Tibial nerve (tissue), 4 donors: Measurements from ENCODE around the gene FDXACB1. TPM values are rescaled to one million over a fixed set of nuclear protein-coding genes. Genes with fewer than 3 reads are reported as not detected.

Experiments used
- DNase-seq, 2 donors: peaks; one replicate each; pipeline ENCODE4 v3.0.0-alpha.2; 2019; ENCODE audit warnings: low spot score in 2 of 2
- H3K27ac ChIP-seq, 4 donors: fragments of 200-600 bp; sonication (generic) in 3 of 4; one replicate each; pipeline ENCODE4 v1.5.1; 2017 to 2019; ENCODE audit warnings: mild to moderate bottlenecking in 1 of 4
- H3K27me3 ChIP-seq, 2 donors: fragments of 200-600 bp; sonication (generic) in 1 of 2; one replicate each; pipeline versions ENCODE4 v1.5.1 to v1.6.0; 2017 to 2019
- H3K36me3 ChIP-seq, 3 donors: fragments of 200-600 bp; sonication (generic); one replicate each; pipeline ENCODE4 v1.5.1; 2018 to 2019
- H3K4me1 ChIP-seq, 4 donors: fragments of 200-600 bp; sonication (generic) in 3 of 4; one replicate each; pipeline ENCODE4 v1.5.1; 2017 to 2019
- H3K4me3 ChIP-seq, 4 donors: fragments of 200-600 bp; sonication (generic) in 3 of 4; one replicate each; pipeline ENCODE4 v1.5.1; 2017 to 2019; ENCODE audit warnings: mild to moderate bottlenecking in 1 of 4, moderate library complexity in 1 of 4
- H3K9me3 ChIP-seq, 4 donors: fragments of 200-600 bp; sonication (generic) in 3 of 4; one replicate each; pipeline ENCODE4 v1.5.1; 2017 to 2019
- EP300 ChIP-seq, 2 donors: sonication (generic); formaldehyde crosslinking; IDR thresholded peaks; one replicate each; pipeline ENCODE4 v1.6.1; 2017; ENCODE audit warnings: antibody characterized with exemption in 2 of 2, mild to moderate bottlenecking in 1 of 2
- POLR2A ChIP-seq, 2 donors: fragments of 450-650 bp; IDR thresholded peaks; one replicate each; pipeline ENCODE4 v1.6.1; 2017; ENCODE audit warnings: antibody characterized with exemption in 2 of 2, mild to moderate bottlenecking in 2 of 2, moderate library complexity in 2 of 2
- WGBS, 2 donors: methylation state at CpG; one replicate each; pipeline ENCODE4 v1.1.5; 2018; 5-methylcytosine and 5-hydroxymethylcytosine counted together
- small RNA-seq: library from RNA; depleted of rRNA; stranded (forward); fragments of <200 nt; gene quantifications from one replicate; pipeline ENCODE3, GENCODE V24; 2016
- total RNA-seq, 4 donors: library from RNA; depleted of rRNA; stranded (reverse); fragments of >200 nt; gene quantifications; one replicate each; pipeline ENCODE4 v1.1.0, GENCODE V29; 2016
- TF ChIP-seq, protein P1 (sequence below), 5 experiments: fragments of 200-600 bp in 3 of 5; fragments of 450-650 bp in 2 of 5; sonication (generic) in 3 of 5; IDR thresholded peaks; one replicate each; pipeline ENCODE4 v1.5.1; 2016 to 2019; ENCODE audit warnings: antibody characterized with exemption in 5 of 5, mild to moderate bottlenecking in 3 of 5, moderate library complexity in 2 of 5

FDXACB1 gene
- total RNA-seq, 4 donors from 2014 or later, result 1.1 to 3.0 (median 1.7) TPM

DNA sequence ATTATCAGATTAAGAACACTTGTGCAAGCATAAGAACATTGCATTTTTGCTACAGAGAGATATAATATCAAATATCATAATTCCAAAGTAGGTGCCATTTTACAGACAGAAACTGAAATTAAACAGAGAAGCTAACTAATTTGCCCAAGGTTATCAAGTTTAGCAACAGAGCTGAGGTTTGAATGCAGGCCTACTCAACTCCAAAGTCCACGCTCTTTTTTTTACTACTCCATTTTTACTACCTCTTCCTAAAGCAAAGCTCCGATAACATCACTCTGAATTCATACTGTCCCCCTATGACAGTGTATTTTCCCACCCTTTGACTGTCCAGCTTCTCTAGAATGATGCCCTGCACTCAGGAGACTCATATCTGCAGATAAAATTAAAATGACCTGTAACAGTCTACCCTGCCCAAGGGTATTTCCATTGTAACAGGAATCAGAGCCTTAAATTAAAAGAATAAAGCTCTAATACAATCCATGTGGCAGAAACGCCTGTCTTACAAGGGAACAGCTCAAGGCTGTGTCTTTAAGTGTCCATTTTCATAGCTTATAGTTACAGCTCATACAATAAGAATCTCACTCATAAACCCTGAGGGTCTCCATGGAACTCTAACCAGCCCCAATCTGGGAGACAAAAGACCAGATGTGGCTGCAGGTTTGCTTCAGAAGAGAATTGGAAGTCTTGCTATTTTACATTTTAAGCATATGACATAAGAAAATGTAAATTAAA is 44.4 kb downstream of the FDXACB1 start:
- no peak for TF ChIP-seq EP300 (IDR thresholded peaks at IDR 0.05)
- TF ChIP-seq, protein P1, sequence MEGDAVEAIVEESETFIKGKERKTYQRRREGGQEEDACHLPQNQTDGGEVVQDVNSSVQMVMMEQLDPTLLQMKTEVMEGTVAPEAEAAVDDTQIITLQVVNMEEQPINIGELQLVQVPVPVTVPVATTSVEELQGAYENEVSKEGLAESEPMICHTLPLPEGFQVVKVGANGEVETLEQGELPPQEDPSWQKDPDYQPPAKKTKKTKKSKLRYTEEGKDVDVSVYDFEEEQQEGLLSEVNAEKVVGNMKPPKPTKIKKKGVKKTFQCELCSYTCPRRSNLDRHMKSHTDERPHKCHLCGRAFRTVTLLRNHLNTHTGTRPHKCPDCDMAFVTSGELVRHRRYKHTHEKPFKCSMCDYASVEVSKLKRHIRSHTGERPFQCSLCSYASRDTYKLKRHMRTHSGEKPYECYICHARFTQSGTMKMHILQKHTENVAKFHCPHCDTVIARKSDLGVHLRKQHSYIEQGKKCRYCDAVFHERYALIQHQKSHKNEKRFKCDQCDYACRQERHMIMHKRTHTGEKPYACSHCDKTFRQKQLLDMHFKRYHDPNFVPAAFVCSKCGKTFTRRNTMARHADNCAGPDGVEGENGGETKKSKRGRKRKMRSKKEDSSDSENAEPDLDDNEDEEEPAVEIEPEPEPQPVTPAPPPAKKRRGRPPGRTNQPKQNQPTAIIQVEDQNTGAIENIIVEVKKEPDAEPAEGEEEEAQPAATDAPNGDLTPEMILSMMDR (IDR thresholded peaks at IDR 0.05), result no peak
- TF ChIP-seq POLR2A (IDR thresholded peaks at IDR 0.05), result no peak
- DNase-seq, result no peak
- Histone ChIP-seq H3K27me3 (no peaks in the 10 kb centered on the region), H3K36me3 (peaks cover 0 to 59% (median 4%) of the 10 kb centered on the region in 3 donors), H3K4me1 (peaks cover 0 to 20% (median 0%) of the 10 kb centered on the region in 4 donors), H3K9me3 (no peaks in the 10 kb centered on the region), H3K27ac (no peak overlapping the region), H3K4me3 (no peak overlapping the region)
- WGBS, 2 donors, result 80 to 87% methylated on average over 3 of the region's 3 CpGs

DNA sequence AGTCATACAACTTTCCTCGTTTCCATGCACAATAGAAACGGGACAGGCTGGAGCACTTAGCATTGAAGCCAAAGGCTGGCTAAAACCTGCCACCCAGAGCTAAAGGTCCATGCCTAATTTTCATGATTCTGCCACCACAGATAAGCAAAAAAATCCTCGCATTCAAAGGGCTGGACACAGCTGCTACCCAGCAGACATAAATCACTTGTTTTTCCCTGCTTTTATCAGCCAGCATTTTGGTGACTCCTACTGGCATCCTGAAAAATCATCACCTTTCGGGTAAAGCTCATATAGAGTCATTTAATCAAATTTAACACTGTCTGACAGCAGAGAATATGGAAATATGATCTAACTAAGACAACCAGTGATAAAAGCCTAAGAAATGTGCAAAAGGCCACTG is 45.4 kb downstream of the FDXACB1 start:
- H3K27me3 ChIP-seq, result no peaks in the 10 kb centered on the region
- no peak for DNase-seq
- 74 to 75% methylated on average over 4 of the region's 4 CpGs for WGBS, 2 donors
- H3K36me3 ChIP-seq, result peaks cover 0 to 64% (median 4%) of the 10 kb centered on the region in 3 donors
- H3K4me3 ChIP-seq, result no peak overlapping the region
- TF ChIP-seq EP300 (IDR thresholded peaks at IDR 0.05) (no peak), POLR2A (IDR thresholded peaks at IDR 0.05) (no peak)
- TF ChIP-seq, protein P1 (IDR thresholded peaks at IDR 0.05), result no peak
- H3K4me1 ChIP-seq, result peaks cover 0 to 20% (median 0%) of the 10 kb centered on the region in 4 donors
- H3K27ac ChIP-seq, result peak overlapping the region in 1 of 4 donors; percentile 5
- H3K9me3 ChIP-seq, result no peaks in the 10 kb centered on the region

DNA sequence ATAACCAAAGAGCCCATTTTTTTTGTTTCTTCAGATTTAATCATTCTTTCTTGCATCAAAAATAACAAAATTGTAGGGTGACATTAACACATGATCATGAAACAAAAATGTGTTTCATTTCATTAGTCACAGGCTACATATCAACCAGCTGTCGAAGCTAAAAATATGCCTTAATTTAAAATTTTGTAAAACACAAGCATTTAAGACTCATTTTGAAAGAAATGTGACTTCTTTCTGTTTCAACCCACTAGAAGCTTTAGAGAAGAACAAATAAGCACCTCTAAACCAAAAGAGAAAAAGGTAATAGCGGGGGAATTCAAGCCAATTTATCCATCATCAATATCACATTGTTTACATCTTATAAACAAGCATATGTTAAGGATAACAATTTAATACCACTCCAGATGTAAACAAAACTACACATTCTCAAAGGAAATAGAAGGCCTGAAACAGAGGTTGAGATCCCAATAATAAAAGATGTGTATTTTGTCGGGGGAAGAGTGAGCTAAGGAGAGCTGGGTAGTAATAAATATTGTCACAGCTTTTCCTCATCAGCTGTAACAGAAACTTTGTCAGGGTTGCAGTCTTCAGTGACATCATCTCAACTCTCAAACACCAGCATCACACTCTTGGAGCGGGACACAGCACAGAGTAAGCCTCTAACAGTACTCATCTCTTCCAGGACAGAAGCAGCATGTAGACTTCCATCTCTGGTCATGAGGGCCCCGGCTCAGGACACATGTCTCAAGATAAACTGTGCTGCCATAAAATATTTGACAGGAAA is 49.6 kb downstream of the FDXACB1 start:
- 80 to 83% methylated on average over 5 of the region's 5 CpGs for WGBS, 2 donors
- Histone ChIP-seq H3K9me3 (no peaks in the 10 kb centered on the region), H3K27ac (no peak overlapping the region), H3K36me3 (peaks cover 0 to 51% (median 4%) of the 10 kb centered on the region in 3 donors), H3K4me1 (no peaks in the 10 kb centered on the region), H3K27me3 (no peaks in the 10 kb centered on the region), H3K4me3 (no peak overlapping the region)
- no peak for DNase-seq
- TF ChIP-seq, protein P1 (IDR thresholded peaks at IDR 0.05), result no peak
- TF ChIP-seq EP300 (IDR thresholded peaks at IDR 0.05) (no peak), POLR2A (IDR thresholded peaks at IDR 0.05) (no peak)

DNA sequence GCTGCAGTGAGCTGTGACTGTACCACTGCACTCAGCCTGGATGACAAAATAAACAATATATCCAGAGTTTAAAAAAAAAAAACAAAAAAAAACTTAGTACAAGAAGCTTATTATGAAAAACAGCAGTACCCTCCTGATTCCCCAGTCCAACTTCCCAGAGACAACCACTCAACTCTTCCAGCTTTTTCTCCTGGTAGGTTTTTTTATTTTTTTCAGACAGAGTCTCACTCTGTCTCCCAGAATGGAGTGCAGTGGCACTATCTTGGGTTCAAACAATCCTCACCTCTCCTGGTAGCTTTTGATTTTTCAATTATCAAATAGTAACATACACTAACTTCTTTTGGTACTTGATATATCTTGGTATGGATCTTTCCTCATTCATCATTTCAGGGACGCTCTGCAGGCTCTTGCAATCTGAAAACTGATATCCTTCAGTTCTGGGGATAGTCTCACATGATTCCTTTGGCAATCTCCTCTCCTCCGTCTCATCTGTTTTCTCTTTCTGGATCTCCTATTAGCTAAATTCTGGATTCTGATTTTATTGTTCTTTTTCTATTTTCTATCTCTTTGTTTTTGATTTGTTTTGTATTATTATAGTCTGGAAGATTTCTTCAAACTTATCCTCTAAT is 52.5 kb downstream of the FDXACB1 start:
- Histone ChIP-seq H3K27ac (no peak overlapping the region), H3K36me3 (peaks cover 0 to 47% (median 4%) of the 10 kb centered on the region in 3 donors), H3K4me1 (no peaks in the 10 kb centered on the region), H3K27me3 (no peaks in the 10 kb centered on the region), H3K9me3 (no peaks in the 10 kb centered on the region), H3K4me3 (no peak overlapping the region)
- WGBS, 2 donors, result 80 to 84% methylated on average over 2 of the region's 2 CpGs
- TF ChIP-seq POLR2A (IDR thresholded peaks at IDR 0.05), result no peak
- TF ChIP-seq, protein P1 (IDR thresholded peaks at IDR 0.05), result no peak
- TF ChIP-seq EP300 (IDR thresholded peaks at IDR 0.05), result no peak
- no peak for DNase-seq

Small RNA genes within 50 kb of the gene (small RNA-seq; reads per million reads assigned to genes)
- gene C11orf52 (not detected), gene GNG5P3 (not detected), gene RNA5SP351 (not detected), gene RPL37AP8 (not detected)

Other genes starting within 250 kb of the FDXACB1 start
- 10 to 100 TPM; 20.8 to 41.4 (median 25.1) TPM for gene PPP2R1B, start 112.8 kb downstream of the FDXACB1 start, total RNA-seq
- 10 to 100 TPM; 26.7 to 35.1 (median 30.6) TPM for gene ALG9, start 7.6 kb downstream of the FDXACB1 start, total RNA-seq
- gene CFAP68, start 376 bp upstream of the FDXACB1 start, total RNA-seq, result 10 to 100 TPM; 25.3 to 29.3 (median 28.1) TPM
- 100 to 1,000 TPM; 353 to 879 (median 645) TPM for gene CRYAB, start 32.6 kb upstream of the FDXACB1 start, total RNA-seq
- gene HSPB2, start 33.6 kb upstream of the FDXACB1 start, total RNA-seq, result 1 to 10 TPM in 3 of 4 donors, under 1 TPM in 1; 0.21 to 5.0 (median 1.7) TPM
- 1 to 10 TPM in 2 of 4 donors, not detected in 2; 5.0 to 6.9 TPM for gene C11orf52, start 39.7 kb upstream of the FDXACB1 start, total RNA-seq
- gene DIXDC1, start 58.2 kb upstream of the FDXACB1 start, total RNA-seq, result 10 to 100 TPM; 43.8 to 69.3 (median 49.5) TPM
- 10 to 100 TPM; 18.2 to 32.1 (median 19.9) TPM for gene DLAT, start 146.2 kb upstream of the FDXACB1 start, total RNA-seq
- gene PIH1D2, start 194.9 kb upstream of the FDXACB1 start, total RNA-seq, result 1 to 10 TPM; 2.2 to 7.2 (median 3.8) TPM
- 10 to 100 TPM; 14.4 to 31.7 (median 17.2) TPM for gene NKAPD1, start 195.1 kb upstream of the FDXACB1 start, total RNA-seq
- gene TIMM8B, start 207.6 kb upstream of the FDXACB1 start, total RNA-seq, result 10 to 100 TPM; 16.7 to 27.9 (median 26.7) TPM
- 100 to 1,000 TPM in 1 of 4 donors, 10 to 100 TPM in 3; 69.5 to 103 (median 88.3) TPM for gene SDHD, start 207.7 kb upstream of the FDXACB1 start, total RNA-seq